ENCODE results near the gene SMAD1. TPM values are rescaled to one million over a fixed set of nuclear protein-coding genes. Genes with fewer than 3 reads are reported as not detected.
"Not testable (repeated sequence)": the region's sequence is repeated elsewhere in the genome, so short reads cannot be mapped to it uniquely, and the experiment has no call there.

Gene SMAD1
- total RNA-seq, 1 donor from 2014 or later = 16.5 TPM

DNA sequence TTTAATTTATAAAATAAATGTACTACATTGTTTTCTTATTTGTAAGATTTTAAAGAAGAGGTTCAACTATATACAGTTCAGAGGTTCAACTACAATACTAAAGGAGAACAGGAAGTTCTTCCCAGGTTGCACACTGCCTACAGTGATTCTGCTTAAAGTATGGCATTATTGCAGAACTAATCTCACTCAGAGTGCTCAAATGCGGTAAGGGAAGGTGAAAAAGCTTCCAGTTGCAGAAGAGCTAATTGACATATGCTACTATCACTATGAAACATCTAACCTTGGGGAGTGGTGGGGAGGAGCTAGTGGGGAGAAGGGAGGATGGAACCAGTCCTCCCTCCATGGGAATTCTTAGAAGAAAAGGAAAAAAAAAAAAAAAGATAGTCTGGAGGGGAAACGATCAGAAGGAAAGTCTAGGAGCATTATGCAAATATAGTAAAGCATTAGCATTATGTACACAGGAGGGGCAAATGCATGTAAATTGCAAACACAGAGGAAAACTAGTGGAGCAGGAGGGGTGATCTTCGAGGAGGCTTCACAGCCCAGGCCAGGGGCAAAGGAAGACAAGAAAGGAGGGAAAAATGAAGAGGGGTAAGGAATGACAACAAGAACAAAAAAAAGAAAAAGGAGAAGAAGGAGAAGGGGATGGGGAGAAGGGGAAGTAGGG lies 105.6 kb downstream of the SMAD1 start:
- H3K36me3 Mint-ChIP-seq (ENCODE audit: low read depth) = no peaks in the 10 kb centered on the region
- H3K27me3 Mint-ChIP-seq (ENCODE audit: low read depth) = peaks cover 8% of the 10 kb centered on the region
- no peak for DNase-seq (ENCODE audit: low spot score)
- H3K4me3 Mint-ChIP-seq (ENCODE audit: unreplicated experiment) = no peak overlapping the region
- peaks cover 4% of the 10 kb centered on the region for H3K4me1 Mint-ChIP-seq (ENCODE audit: low read depth)
- TF ChIP-seq, protein P1, sequence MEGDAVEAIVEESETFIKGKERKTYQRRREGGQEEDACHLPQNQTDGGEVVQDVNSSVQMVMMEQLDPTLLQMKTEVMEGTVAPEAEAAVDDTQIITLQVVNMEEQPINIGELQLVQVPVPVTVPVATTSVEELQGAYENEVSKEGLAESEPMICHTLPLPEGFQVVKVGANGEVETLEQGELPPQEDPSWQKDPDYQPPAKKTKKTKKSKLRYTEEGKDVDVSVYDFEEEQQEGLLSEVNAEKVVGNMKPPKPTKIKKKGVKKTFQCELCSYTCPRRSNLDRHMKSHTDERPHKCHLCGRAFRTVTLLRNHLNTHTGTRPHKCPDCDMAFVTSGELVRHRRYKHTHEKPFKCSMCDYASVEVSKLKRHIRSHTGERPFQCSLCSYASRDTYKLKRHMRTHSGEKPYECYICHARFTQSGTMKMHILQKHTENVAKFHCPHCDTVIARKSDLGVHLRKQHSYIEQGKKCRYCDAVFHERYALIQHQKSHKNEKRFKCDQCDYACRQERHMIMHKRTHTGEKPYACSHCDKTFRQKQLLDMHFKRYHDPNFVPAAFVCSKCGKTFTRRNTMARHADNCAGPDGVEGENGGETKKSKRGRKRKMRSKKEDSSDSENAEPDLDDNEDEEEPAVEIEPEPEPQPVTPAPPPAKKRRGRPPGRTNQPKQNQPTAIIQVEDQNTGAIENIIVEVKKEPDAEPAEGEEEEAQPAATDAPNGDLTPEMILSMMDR (IDR thresholded peaks at IDR 0.05) = no peak
- H3K27ac Mint-ChIP-seq (ENCODE audit: unreplicated experiment) = no peak overlapping the region
- H3K9me3 Mint-ChIP-seq (ENCODE audit: low read depth) = peaks cover under 1% of the 10 kb centered on the region

DNA sequence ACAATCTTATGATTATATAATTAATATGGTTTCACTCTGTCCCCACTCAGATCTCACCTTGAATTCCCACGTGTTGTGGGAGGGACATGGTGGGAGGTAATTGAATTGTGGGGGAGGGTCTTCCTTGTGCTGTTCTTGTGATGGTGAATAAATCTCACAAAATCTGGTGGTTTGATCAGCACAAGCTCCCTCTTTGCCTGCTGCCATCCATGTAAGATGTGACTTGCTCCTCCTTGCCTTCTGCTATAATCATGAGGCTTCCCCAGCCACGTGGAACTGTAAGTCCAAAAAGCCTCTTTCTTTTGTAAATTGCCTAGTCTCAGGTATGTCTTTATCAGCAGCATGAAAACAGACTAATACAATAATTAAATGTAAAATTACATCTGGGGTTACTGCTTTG lies 107.7 kb downstream of the SMAD1 start:
- H3K4me3 Mint-ChIP-seq (ENCODE audit: unreplicated experiment) = not testable (repeated sequence)

DNA sequence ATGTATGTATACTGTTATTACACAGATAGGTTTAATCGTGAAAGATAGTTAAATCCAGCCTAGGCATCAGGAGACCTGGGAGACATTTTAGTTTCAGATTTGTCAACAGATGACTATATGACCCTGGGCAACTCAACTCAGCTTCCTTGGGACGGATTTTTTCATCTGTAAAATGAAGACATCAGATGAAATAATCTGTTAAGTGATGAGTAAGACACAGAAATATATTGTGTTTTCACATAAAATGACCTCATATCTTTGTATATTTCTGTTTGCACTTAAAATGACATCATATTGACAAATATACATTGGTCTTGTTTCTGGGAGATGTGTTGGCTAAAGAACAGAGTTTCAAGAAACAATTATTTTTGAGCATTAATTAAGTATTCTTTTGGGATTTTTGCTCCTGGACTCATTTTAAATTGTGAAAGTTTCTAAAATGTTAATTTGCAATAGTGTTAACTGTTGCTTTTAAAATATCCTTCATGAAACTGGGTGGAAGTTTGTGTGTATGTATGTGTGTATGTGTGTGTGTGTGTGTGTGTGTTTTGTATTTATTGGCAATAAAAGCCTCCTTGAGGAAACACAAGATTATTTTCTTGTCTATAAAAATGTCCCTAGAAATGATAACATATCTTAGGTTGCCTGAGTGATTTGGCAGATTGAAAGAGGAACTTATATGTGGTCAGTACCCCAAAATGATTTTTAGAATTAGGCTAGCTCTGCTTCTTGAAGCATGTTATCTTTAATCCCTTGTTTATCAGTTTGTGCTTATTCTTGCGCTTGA lies 108.5 kb downstream of the SMAD1 start:
- Mint-ChIP-seq H3K27me3 (ENCODE audit: low read depth) (peaks cover 21% of the 10 kb centered on the region), H3K4me1 (ENCODE audit: low read depth) (no peaks in the 10 kb centered on the region), H3K4me3 (ENCODE audit: unreplicated experiment) (no peak overlapping the region), H3K36me3 (ENCODE audit: low read depth) (peaks cover 2% of the 10 kb centered on the region), H3K9me3 (ENCODE audit: low read depth) (peaks cover 12% of the 10 kb centered on the region), H3K27ac (ENCODE audit: unreplicated experiment) (no peak overlapping the region)
- TF ChIP-seq, protein P1 (IDR thresholded peaks at IDR 0.05) = no peak
- no peak for DNase-seq (ENCODE audit: low spot score)

More for the DNA sequence above, 107.7 kb downstream of the SMAD1 start:
- H3K9me3 Mint-ChIP-seq (ENCODE audit: low read depth); H3K4me1 Mint-ChIP-seq (ENCODE audit: low read depth); H3K27ac Mint-ChIP-seq (ENCODE audit: unreplicated experiment); DNase-seq (ENCODE audit: low spot score); H3K36me3 Mint-ChIP-seq (ENCODE audit: low read depth): not testable (repeated sequence)
- peaks cover 19% of the 10 kb centered on the region for H3K27me3 Mint-ChIP-seq (ENCODE audit: low read depth)

DNA sequence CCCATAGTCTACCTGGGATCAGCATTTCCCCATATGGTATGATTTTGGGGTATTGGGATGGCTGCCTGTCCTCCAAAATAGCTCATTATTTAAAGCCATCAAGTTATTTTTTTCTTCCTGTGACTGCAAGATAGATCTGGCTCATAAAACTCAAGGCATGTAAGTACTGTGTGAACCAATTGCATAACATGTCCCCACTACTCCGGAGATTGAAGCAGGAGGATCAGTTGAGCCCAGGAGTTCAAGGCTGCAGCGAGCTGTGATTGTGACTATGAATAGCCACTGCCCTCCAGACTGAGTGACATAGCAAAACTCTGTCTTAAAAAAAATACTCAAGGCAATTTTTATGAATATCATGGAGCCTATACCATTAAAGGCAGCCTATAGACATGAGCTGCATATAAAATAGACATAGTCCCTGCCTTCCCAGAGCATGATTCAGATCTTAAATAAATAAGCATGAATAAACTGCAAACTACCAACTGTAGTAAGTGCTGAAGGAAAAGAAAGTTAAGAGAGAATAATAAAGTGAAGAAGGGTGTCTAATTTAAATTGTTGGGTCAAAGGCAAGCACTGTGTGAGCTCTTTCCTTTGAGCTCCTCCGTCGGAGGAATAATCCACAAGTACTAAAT lies 120.6 kb downstream of the SMAD1 start:
- peaks cover 12% of the 10 kb centered on the region for H3K9me3 Mint-ChIP-seq (ENCODE audit: low read depth)
- peaks cover 5% of the 10 kb centered on the region for H3K36me3 Mint-ChIP-seq (ENCODE audit: low read depth)

DNA sequence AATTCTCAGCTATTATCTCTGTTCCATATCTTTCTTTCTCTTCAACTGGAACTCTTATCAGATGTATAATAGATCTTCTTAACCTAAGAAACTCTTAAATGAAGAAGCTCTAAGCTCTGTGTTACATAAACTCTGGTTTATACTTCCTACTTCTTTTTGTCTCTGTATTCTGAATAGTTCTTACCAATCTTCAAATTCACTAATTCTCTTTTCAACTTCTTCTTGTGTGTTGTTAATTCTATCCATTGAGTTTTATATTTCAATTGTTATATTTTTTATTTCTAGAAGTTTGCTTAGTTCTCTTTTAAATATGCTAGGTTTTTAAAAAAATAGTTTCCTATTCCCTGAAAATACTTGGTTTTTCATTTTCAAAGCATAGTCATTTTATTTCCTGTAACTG lies 124.3 kb downstream of the SMAD1 start:
- no peaks in the 10 kb centered on the region for H3K27me3 Mint-ChIP-seq (ENCODE audit: low read depth)
- TF ChIP-seq, protein P1 (IDR thresholded peaks at IDR 0.05) = no peak
- no peak overlapping the region for H3K27ac Mint-ChIP-seq (ENCODE audit: unreplicated experiment)
- DNase-seq (ENCODE audit: low spot score) = no peak
- peaks cover 8% of the 10 kb centered on the region for H3K4me1 Mint-ChIP-seq (ENCODE audit: low read depth)
- no peak overlapping the region for H3K4me3 Mint-ChIP-seq (ENCODE audit: unreplicated experiment)
- H3K36me3 Mint-ChIP-seq (ENCODE audit: low read depth) = peaks cover 5% of the 10 kb centered on the region
- H3K9me3 Mint-ChIP-seq (ENCODE audit: low read depth) = peaks cover 12% of the 10 kb centered on the region

More for the DNA sequence above, 120.6 kb downstream of the SMAD1 start:
- H3K27me3 Mint-ChIP-seq (ENCODE audit: low read depth) = no peaks in the 10 kb centered on the region
- DNase-seq (ENCODE audit: low spot score) = no peak
- TF ChIP-seq, protein P1 (IDR thresholded peaks at IDR 0.05) = no peak
- H3K27ac Mint-ChIP-seq (ENCODE audit: unreplicated experiment) = no peak overlapping the region
- peaks cover 8% of the 10 kb centered on the region for H3K4me1 Mint-ChIP-seq (ENCODE audit: low read depth)
- no peak overlapping the region for H3K4me3 Mint-ChIP-seq (ENCODE audit: unreplicated experiment)

Other genes with a start within 250 kb of the SMAD1 start
- 8.3 to 12.9 TPM (median 9.1 TPM) in 3 replicates for gene MMAA, start 137.5 kb downstream of the SMAD1 start, total RNA-seq
- gene C4orf51, start 198.3 kb downstream of the SMAD1 start, total RNA-seq = not detected in 3 replicates